HG03060 (cell line): ENCODE data around the gene R3HDM4.

Source experiments
- ATAC-seq: cut with Tn5 transposase; IDR thresholded peaks from one replicate; pipeline ENCODE4 v1.9.1; 2021; ENCODE audit warnings: low read depth, moderate number of reproducible peaks; ENCODE audit not compliant: unreplicated experiment

The R3HDM4 gene

GRCh38 chr19:947707-948539 is 34.9 kb upstream of the R3HDM4 start:
- ATAC-seq: peak; percentile 59

GRCh38 chr19:947090-947706 is 34.2 kb upstream of the R3HDM4 start:
- no peak for ATAC-seq

- no peak for ATAC-seq
Measured at GRCh38 chr19:945401-946252, 32.6 kb upstream of the R3HDM4 start.

- ATAC-seq: no peak
Measured at GRCh38 chr19:944663-945241, 31.7 kb upstream of the R3HDM4 start.

- no peak for ATAC-seq
Measured at GRCh38 chr19:944171-944567, 31.1 kb upstream of the R3HDM4 start.

- ATAC-seq: no peak
Measured at GRCh38 chr19:943551-944170, 30.6 kb upstream of the R3HDM4 start.

GRCh38 chr19:942133-942645 is 29.2 kb upstream of the R3HDM4 start:
- no peak for ATAC-seq

GRCh38 chr19:941292-942132 is 28.5 kb upstream of the R3HDM4 start:
- no peak for ATAC-seq

GRCh38 chr19:940591-941291 is 27.7 kb upstream of the R3HDM4 start:
- no peak for ATAC-seq

GRCh38 chr19:939922-940321 is 26.9 kb upstream of the R3HDM4 start:
- no peak for ATAC-seq

GRCh38 chr19:939439-939838 is 26.4 kb upstream of the R3HDM4 start:
- no peak for ATAC-seq

- ATAC-seq: no peak
Measured at GRCh38 chr19:938233-938923, 25.4 kb upstream of the R3HDM4 start.

- ATAC-seq: no peak
Measured at GRCh38 chr19:937259-937694, 24.3 kb upstream of the R3HDM4 start.

GRCh38 chr19:936175-936546 is 23.1 kb upstream of the R3HDM4 start:
- no peak for ATAC-seq

- ATAC-seq: no peak
Measured at GRCh38 chr19:934865-935479, 22.0 kb upstream of the R3HDM4 start.

GRCh38 chr19:934197-934840 is 21.3 kb upstream of the R3HDM4 start:
- ATAC-seq: no peak

GRCh38 chr19:933553-933882 is 20.5 kb upstream of the R3HDM4 start:
- no peak for ATAC-seq
